HCT116 (cell line): ENCODE measurements around the gene CBY1. TPM values are rescaled to one million over a fixed set of nuclear protein-coding genes. Genes with fewer than 3 reads are reported as not detected.

Experiments used
- ATAC-seq: fragments of 200-7000 bp; cut with Tn5 transposase; 2 replicates; pipeline ENCODE4 v1.9.1; 2020; ENCODE audit warnings: mild to moderate bottlenecking, moderate library complexity
- BruUV-seq: library from RNA; stranded (reverse); fragments of 400-500 nt; replicated peaks from 2 replicates; lab custom pipeline; 2021; lab: Mats Ljungman, UMichigan
- CTCF ChIA-PET: fragments of 300-600 bp; sonication (Branson Sonifier 250); formaldehyde crosslinking; loops from one replicate; lab custom pipeline; 2021; ENCODE audit warnings: antibody characterized with exemption; lab: Charles Lee
- POLR2A ChIA-PET: fragments of 300-600, 350-600 bp; sonication (Branson Sonifier 250); formaldehyde crosslinking; loops from one replicate; lab custom pipeline; 2021; ENCODE audit warnings: antibody characterized with exemption; lab: Charles Lee
- RAD21 ChIA-PET, 2 experiments: fragments of 300-600 bp; sonication (Branson Sonifier 250); formaldehyde crosslinking; loops; one replicate each; lab custom pipeline; 2023; ENCODE audit warnings: low total read pairs in 2 of 2; ENCODE audit not compliant: uncharacterized antibody in 2 of 2, unreplicated experiment in 2 of 2, low non-redundant PET in 1 of 2; lab: Charles Lee
- DNase-seq: peaks from one replicate; pipeline ENCODE4 v3.0.0-alpha.2; 2010; ENCODE audit warnings: low read depth, low spot score
- H2AFZ ChIP-seq: fragments of 200-600 bp; shearing (Covaris generic), sonication (generic); 2 replicates; pipeline ENCODE4 v1.6.1; 2017; ENCODE audit warnings: low read depth, mixed run types, mixed read lengths, antibody characterized with exemption, low read length; ENCODE audit not compliant: poor library complexity, severe bottlenecking
- H3K27ac ChIP-seq: 2 replicates; pipeline ENCODE4 v1.5.1; 2012; ENCODE audit warnings: low read depth, low read length
- H3K27me3 ChIP-seq: fragments of 200-600 bp; sonication (generic); 2 replicates; pipeline ENCODE4 v1.6.1; 2016; ENCODE audit warnings: mixed run types, low read length, mixed read lengths; ENCODE audit not compliant: insufficient read depth
- H3K36me3 ChIP-seq, 2 experiments: fragments of 200-500 bp in 1 of 2; fragments of 200-600 bp in 1 of 2; sonication (Bioruptor generic) in 1 of 2; sonication (generic) in 1 of 2; 2 replicates each; pipeline versions ENCODE4 v1.5.1 to v1.6.1; 2014 to 2016; ENCODE audit warnings: low read length in 2 of 2, inconsistent platforms in 1 of 2, mixed read lengths in 1 of 2, mixed run types in 1 of 2; ENCODE audit not compliant: insufficient read depth in 2 of 2, control insufficient read depth in 1 of 2
- H3K4me1 ChIP-seq, 2 experiments: fragments of 200-600 bp in 1 of 2; sonication (generic) in 1 of 2; 2 replicates each; pipeline versions ENCODE4 v1.5.1 to v1.6.1; 2012 to 2017; ENCODE audit warnings: low read length in 2 of 2, inconsistent platforms in 1 of 2, mild to moderate bottlenecking in 1 of 2, mixed read lengths in 1 of 2, mixed run types in 1 of 2, moderate library complexity in 1 of 2; ENCODE audit not compliant: insufficient read depth in 2 of 2, control insufficient read depth in 1 of 2
- H3K4me2 ChIP-seq: fragments of 200-600 bp; sonication (generic); 2 replicates; pipeline ENCODE4 v1.6.1; 2017; ENCODE audit warnings: mixed run types, low read length, mixed read lengths
- H3K4me3 ChIP-seq, 2 experiments: fragments of 200-600 bp in 1 of 2; sonication (generic) in 1 of 2; replicated peaks in 1 of 2; 2 replicates each; pipeline ENCODE4 v1.5.1; 2011 to 2016; ENCODE audit warnings: low read length in 2 of 2, control low read depth in 1 of 2, low read depth in 1 of 2, mild to moderate bottlenecking in 1 of 2, mixed read lengths in 1 of 2, mixed run types in 1 of 2
- H3K79me2 ChIP-seq: fragments of 200-600 bp; sonication (generic); 2 replicates; pipeline ENCODE4 v1.6.1; 2017; ENCODE audit warnings: mild to moderate bottlenecking, mixed run types, low read length, moderate library complexity, mixed read lengths; ENCODE audit not compliant: insufficient read depth
- H3K9ac ChIP-seq: fragments of 200-600 bp; sonication (generic); 2 replicates; pipeline ENCODE4 v1.6.1; 2016; ENCODE audit warnings: low read length, mixed read lengths
- H3K9me2 ChIP-seq: fragments of 200-600 bp; sonication (generic), shearing (Covaris generic); 2 replicates; pipeline ENCODE4 v1.6.1; 2017; ENCODE audit warnings: mixed run types, mild to moderate bottlenecking, moderate library complexity; ENCODE audit not compliant: insufficient read depth
- H3K9me3 ChIP-seq, 2 experiments: fragments of 200-500 bp in 1 of 2; fragments of 200-600 bp in 1 of 2; sonication (Bioruptor generic) in 1 of 2; sonication (generic) in 1 of 2; 2 replicates each; pipeline ENCODE4 v1.6.1; 2014 to 2017; ENCODE audit warnings: low read length in 2 of 2, mixed read lengths in 2 of 2, inconsistent platforms in 1 of 2, low read depth in 1 of 2, mild to moderate bottlenecking in 1 of 2, mixed run types in 1 of 2, moderate library complexity in 1 of 2; ENCODE audit not compliant: control insufficient read depth in 1 of 2, insufficient read depth in 1 of 2
- H4K20me1 ChIP-seq: fragments of 200-600 bp; sonication (generic), shearing (Covaris generic); 2 replicates; pipeline ENCODE4 v1.6.1; 2017; ENCODE audit warnings: mixed run types, mild to moderate bottlenecking, moderate library complexity; ENCODE audit not compliant: insufficient read depth
- ATF3 ChIP-seq: IDR thresholded peaks from 2 replicates; pipeline ENCODE4 v1.6.1; 2012
- CBX3 ChIP-seq: IDR thresholded peaks from 2 replicates; pipeline ENCODE4 v1.6.1; 2012; ENCODE audit warnings: low read depth
- EZH2 ChIP-seq: fragments of 200-600 bp; sonication (generic); IDR thresholded peaks from 2 replicates; pipeline ENCODE4 v1.6.1; 2017; ENCODE audit warnings: antibody characterized with exemption, mixed run types
- FOSL1 ChIP-seq: IDR thresholded peaks from 2 replicates; pipeline ENCODE4 v1.6.1; 2012; ENCODE audit warnings: low read depth
- JUND ChIP-seq: IDR thresholded peaks from 2 replicates; pipeline ENCODE4 v1.6.1; 2012
- MAX ChIP-seq: IDR thresholded peaks from 2 replicates; pipeline ENCODE4 v1.6.1; 2012
- POLR2A ChIP-seq: IDR thresholded peaks from 2 replicates; pipeline ENCODE4 v1.7.0; 2011; ENCODE audit warnings: borderline replicate concordance; ENCODE audit not compliant: insufficient read depth, insufficient read length; ENCODE audit errors: extremely low read depth
- POLR2AphosphoS5 ChIP-seq: IDR thresholded peaks from 2 replicates; pipeline ENCODE4 v1.6.1; 2011; ENCODE audit warnings: mild to moderate bottlenecking, low read depth, low read length, moderate library complexity
- RAD21 ChIP-seq: IDR thresholded peaks from 2 replicates; pipeline ENCODE4 v1.6.1; 2012; ENCODE audit warnings: low read depth, mild to moderate bottlenecking
- SIN3A ChIP-seq: IDR thresholded peaks from 2 replicates; pipeline ENCODE4 v1.6.1; 2012; ENCODE audit warnings: low read depth
- SP1 ChIP-seq: IDR thresholded peaks from 2 replicates; pipeline ENCODE4 v1.6.1; 2012; ENCODE audit warnings: low read depth
- SRF ChIP-seq: IDR thresholded peaks from 2 replicates; pipeline ENCODE4 v1.6.1; 2012; ENCODE audit warnings: low read depth
- TCF7L2 ChIP-seq: IDR thresholded peaks from 2 replicates; pipeline ENCODE4 v1.7.0; 2011; ENCODE audit warnings: borderline replicate concordance, inconsistent platforms; ENCODE audit not compliant: insufficient read depth, insufficient read length; ENCODE audit errors: extremely low read depth
- YY1 ChIP-seq: IDR thresholded peaks from 2 replicates; pipeline ENCODE4 v1.6.1; 2011; ENCODE audit warnings: low read length, low read depth, moderate library complexity, mild to moderate bottlenecking; ENCODE audit not compliant: insufficient replicate concordance; ENCODE audit errors: extremely low read depth
- ZBTB33 ChIP-seq: IDR thresholded peaks from 2 replicates; pipeline ENCODE4 v1.6.1; 2011; ENCODE audit warnings: mild to moderate bottlenecking, low read length, moderate library complexity; ENCODE audit not compliant: insufficient replicate concordance; ENCODE audit errors: extremely low read depth
- ZFX ChIP-seq: fragments of 450-650 bp; IDR thresholded peaks from 2 replicates; pipeline ENCODE4 v1.6.1; 2017
- ZNF274 ChIP-seq: fragments of 200-500 bp; sonication (Bioruptor generic); IDR thresholded peaks from 2 replicates; pipeline ENCODE4 v1.6.1; 2014; ENCODE audit warnings: mild to moderate bottlenecking, low read depth, low read length, inconsistent platforms
- intact Hi-C: fragments of 100-400 bp; cut with micrococcal nuclease; formaldehyde crosslinking; loops from 2 replicates; pipeline ENCODE4 v1.10.0; 2022
- total RNA-seq: library from RNA; stranded (reverse); gene quantifications from one replicate; pipeline ENCODE4 v1.2.1, GENCODE V29; 2021; ENCODE audit not compliant: unreplicated experiment

Gene CBY1
- total RNA-seq, 1 experiment from 2014 or later: 27.6 TPM

- Histone ChIP-seq H3K27me3 (no peaks in the 10 kb centered on the region), H3K36me3 (peaks cover 0 to 10% of the 10 kb centered on the region in 2 experiments; a peak in 2 of 4 replicates), H3K27ac (no peak overlapping the region), H3K9me2 (no peaks in the 10 kb centered on the region), H2AFZ (no peak overlapping the region), H3K9me3 (no peaks in the 10 kb centered on the region), H3K4me2 (peak overlapping the region; percentile 88), H3K4me1 (peaks cover 15 to 37% of the 10 kb centered on the region in 2 experiments), H3K79me2 (peaks cover 70% of the 10 kb centered on the region), H4K20me1 (no peaks in the 10 kb centered on the region)
- ATAC-seq (no peak), DNase-seq (no peak)
- no TSS peak for BruUV-seq
- ChIA-PET POLR2A (interaction anchor here (0.8 to 1.6 kb wide), 3 partner anchors 10 to 11 kb away, joined by 3 to 6 read pairs (median 3); no protein-coding TSS in a partner anchor), RAD21 (no interaction called here)
- intact Hi-C loops: no loop called here
- TF ChIP-seq JUND (no peak), POLR2AphosphoS5 (no peak), RAD21 (no peak), YY1 (no peak), TCF7L2 (no peak), FOSL1 (no peak), SIN3A (no peak), CBX3 (no peak), MAX (no peak), SP1 (no peak), ZNF274 (no peak), ZFX (no peak), ATF3 (no peak), POLR2A (no peak), ZBTB33 (no peak), SRF (no peak), EZH2 (no peak)
- TF ChIP-seq, all 23 proteins: peak for 0
- CTCF ChIA-PET: interaction anchor here (0.8 to 1.8 kb wide), 3 partner anchors 10 to 414 kb away, joined by 3 to 4 read pairs (median 3); no protein-coding TSS in a partner anchor
- Histone ChIP-seq H3K9ac (no peak overlapping the region), H3K4me3 (no peak overlapping the region)
Observed at GRCh38 chr22:38707984-38708383, 51.5 kb downstream of the CBY1 start.
